ENCODE results near the gene LENG8. TPM values are rescaled to one million over a fixed set of nuclear protein-coding genes. Genes with fewer than 3 reads are reported as not detected.

Gene LENG8
- total and polyA plus RNA-seq, 2 experiments from 2014 or later, result 42.1 to 74.3 TPM

- Mint-ChIP-seq H3K27me3 (ENCODE audit: insufficient read depth, low read depth, poor library complexity) (peaks cover 34% of the 10 kb centered on the region), H3K4me3 (peak overlapping the region; percentile 65), H3K36me3 (ENCODE audit: low read depth) (peaks cover 23% of the 10 kb centered on the region), H3K9me3 (no peaks in the 10 kb centered on the region), H3K27ac (no peak overlapping the region), H3K4me1 (peaks cover 29% of the 10 kb centered on the region)
- peak; percentile 70 for ATAC-seq
- H3K36me3 ChIP-seq (ENCODE audit: insufficient read depth), result no peaks in the 10 kb centered on the region
- H3K4me2 ChIP-seq, result peak overlapping the region; percentile 84
- H3K27me3 ChIP-seq (ENCODE audit: insufficient read depth), result 0 out of 2 replicates have a peak, but pooled peaks cover 3% of the 10 kb centered on the region
- H3F3A ChIP-seq (replicated peaks; ENCODE audit: low read depth), result no peaks in the 10 kb centered on the region
- H3K4me3 ChIP-seq, result peak overlapping the region; percentile 73
- peak; percentile 83 for DNase-seq (ENCODE audit: low spot score)
- H3K27ac ChIP-seq (ENCODE audit: low read depth), result no peak overlapping the region
- H3K9me2 ChIP-seq (ENCODE audit: insufficient read depth), result no peaks in the 10 kb centered on the region
- no peaks in the 10 kb centered on the region; the same call in 1 of the 2 replicates for H4K20me1 ChIP-seq (replicated peaks; ENCODE audit: insufficient read depth)
- TF ChIP-seq, protein P1, sequence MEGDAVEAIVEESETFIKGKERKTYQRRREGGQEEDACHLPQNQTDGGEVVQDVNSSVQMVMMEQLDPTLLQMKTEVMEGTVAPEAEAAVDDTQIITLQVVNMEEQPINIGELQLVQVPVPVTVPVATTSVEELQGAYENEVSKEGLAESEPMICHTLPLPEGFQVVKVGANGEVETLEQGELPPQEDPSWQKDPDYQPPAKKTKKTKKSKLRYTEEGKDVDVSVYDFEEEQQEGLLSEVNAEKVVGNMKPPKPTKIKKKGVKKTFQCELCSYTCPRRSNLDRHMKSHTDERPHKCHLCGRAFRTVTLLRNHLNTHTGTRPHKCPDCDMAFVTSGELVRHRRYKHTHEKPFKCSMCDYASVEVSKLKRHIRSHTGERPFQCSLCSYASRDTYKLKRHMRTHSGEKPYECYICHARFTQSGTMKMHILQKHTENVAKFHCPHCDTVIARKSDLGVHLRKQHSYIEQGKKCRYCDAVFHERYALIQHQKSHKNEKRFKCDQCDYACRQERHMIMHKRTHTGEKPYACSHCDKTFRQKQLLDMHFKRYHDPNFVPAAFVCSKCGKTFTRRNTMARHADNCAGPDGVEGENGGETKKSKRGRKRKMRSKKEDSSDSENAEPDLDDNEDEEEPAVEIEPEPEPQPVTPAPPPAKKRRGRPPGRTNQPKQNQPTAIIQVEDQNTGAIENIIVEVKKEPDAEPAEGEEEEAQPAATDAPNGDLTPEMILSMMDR (conservative IDR thresholded peaks at IDR 0.05; ENCODE audit: low read depth in 2 of 2), result peak; percentile 40 to 71; a peak in 3 of 4 replicates
- TF ChIP-seq JUNB (IDR thresholded peaks at IDR 0.05; ENCODE audit: unreplicated experiment), result no peak
- TF ChIP-seq NANOG (IDR thresholded peaks at IDR 0.05; ENCODE audit: borderline replicate concordance), result no peak
- peak; percentile 27; the same call in 1 of the 2 replicates for TF ChIP-seq POLR2AphosphoS5 (IDR thresholded peaks at IDR 0.05; ENCODE audit: low read depth)
- TF ChIP-seq, protein P2, sequence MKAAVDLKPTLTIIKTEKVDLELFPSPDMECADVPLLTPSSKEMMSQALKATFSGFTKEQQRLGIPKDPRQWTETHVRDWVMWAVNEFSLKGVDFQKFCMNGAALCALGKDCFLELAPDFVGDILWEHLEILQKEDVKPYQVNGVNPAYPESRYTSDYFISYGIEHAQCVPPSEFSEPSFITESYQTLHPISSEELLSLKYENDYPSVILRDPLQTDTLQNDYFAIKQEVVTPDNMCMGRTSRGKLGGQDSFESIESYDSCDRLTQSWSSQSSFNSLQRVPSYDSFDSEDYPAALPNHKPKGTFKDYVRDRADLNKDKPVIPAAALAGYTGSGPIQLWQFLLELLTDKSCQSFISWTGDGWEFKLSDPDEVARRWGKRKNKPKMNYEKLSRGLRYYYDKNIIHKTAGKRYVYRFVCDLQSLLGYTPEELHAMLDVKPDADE (IDR thresholded peaks at IDR 0.05), result no peak
- no peaks in the 10 kb centered on the region for H3K79me2 ChIP-seq (replicated peaks; ENCODE audit: insufficient read depth)
- H2AFZ ChIP-seq, result no peak overlapping the region
- peaks cover 9% of the 10 kb centered on the region for H3K4me1 ChIP-seq (ENCODE audit: insufficient read depth)
Observed at GRCh38 chr19:54430306-54431254, 18.4 kb upstream of the LENG8 start.

GRCh38 chr19:54431255-54431838 is 17.7 kb upstream of the LENG8 start:
- Histone ChIP-seq H3K79me2 (replicated peaks; ENCODE audit: insufficient read depth) (no peaks in the 10 kb centered on the region), H3K4me1 (ENCODE audit: insufficient read depth) (peaks cover 17% of the 10 kb centered on the region), H2AFZ (no peak overlapping the region), H3K4me2 (peak overlapping the region; percentile 84; the same call in 1 of the 2 replicates), H4K20me1 (replicated peaks; ENCODE audit: insufficient read depth) (no peaks in the 10 kb centered on the region; the same call in 1 of the 2 replicates), H3K27ac (ENCODE audit: low read depth) (no peak overlapping the region), H3K4me3 (peak overlapping the region; percentile 73; the same call in 1 of the 2 replicates), H3K27me3 (ENCODE audit: insufficient read depth) (0 out of 2 replicates have a peak, but pooled peaks cover 3% of the 10 kb centered on the region), H3K9me2 (ENCODE audit: insufficient read depth) (no peaks in the 10 kb centered on the region), H3K36me3 (ENCODE audit: insufficient read depth) (no peaks in the 10 kb centered on the region), H3F3A (replicated peaks; ENCODE audit: low read depth) (no peaks in the 10 kb centered on the region)
- peaks cover 35% of the 10 kb centered on the region for H3K27me3 Mint-ChIP-seq (ENCODE audit: insufficient read depth, low read depth, poor library complexity)
- ATAC-seq (no peak), DNase-seq (ENCODE audit: low spot score) (no peak)
- H3K4me1 Mint-ChIP-seq, result peaks cover 37% of the 10 kb centered on the region
- peaks cover 15% of the 10 kb centered on the region for H3K36me3 Mint-ChIP-seq (ENCODE audit: low read depth)
- no peak overlapping the region for H3K27ac Mint-ChIP-seq
- H3K9me3 Mint-ChIP-seq, result no peaks in the 10 kb centered on the region; the same call in 2 of the 3 replicates
- TF ChIP-seq ZNF114 (CRISPR knock-in tag; IDR thresholded peaks at IDR 0.05) (no peak), EZH2phosphoT487 (IDR thresholded peaks at IDR 0.05; ENCODE audit: unreplicated experiment) (no peak), EZH2 (IDR thresholded peaks at IDR 0.05; ENCODE audit: low read depth, unreplicated experiment) (no peak), POLR2AphosphoS5 (IDR thresholded peaks at IDR 0.05; ENCODE audit: low read depth) (no peak)
- TF ChIP-seq, protein P1 (conservative IDR thresholded peaks at IDR 0.05; ENCODE audit: low read depth in 2 of 2), result no peak
- peak overlapping the region; percentile 65 for H3K4me3 Mint-ChIP-seq

Data from GM23338 (cell line).